Neutrophil (primary cell): ENCODE measurements around the gene RELT.
A peak's percentile ranks its signal among the peaks of the same experiment; 100 is the strongest.

ENCODE experiments used
- H3K27ac ChIP-seq: fragments of 200-600 bp; sonication (generic); 2 replicates; pipeline ENCODE4 v1.5.1; 2016; ENCODE audit warnings: mild to moderate bottlenecking, moderate library complexity
- H3K27me3 ChIP-seq: fragments of 200-600 bp; sonication (generic); 2 replicates; pipeline ENCODE4 v1.6.0; 2016; ENCODE audit warnings: mild to moderate bottlenecking
- H3K36me3 ChIP-seq: fragments of 200-600 bp; sonication (generic); 2 replicates; pipeline ENCODE4 v1.5.1; 2017
- H3K4me1 ChIP-seq, 2 experiments: fragments of 200-600 bp in 1 of 2; sonication (generic) in 1 of 2; 1 replicate in 1 of 2; 2 replicates in 1 of 2; pipeline versions ENCODE4 v1.5.1 to v1.6.1; 2013 to 2016; ENCODE audit warnings: low read depth in 1 of 2, low read length in 1 of 2, mild to moderate bottlenecking in 1 of 2, moderate library complexity in 1 of 2; ENCODE audit not compliant: control insufficient read depth in 1 of 2, insufficient read depth in 1 of 2
- H3K4me3 ChIP-seq, 2 experiments: fragments of 200-600 bp in 1 of 2; sonication (generic) in 1 of 2; 1 replicate in 1 of 2; 2 replicates in 1 of 2; pipeline ENCODE4 v1.5.1; 2013 to 2016; ENCODE audit warnings: low read depth in 1 of 2, low read length in 1 of 2, mild to moderate bottlenecking in 1 of 2, moderate library complexity in 1 of 2
- H3K9me3 ChIP-seq: fragments of 200-600 bp; sonication (generic); 2 replicates; pipeline ENCODE4 v1.5.1; 2016
- CTCF ChIP-seq: fragments of 200-600 bp; sonication (generic); IDR thresholded peaks from 2 replicates; pipeline ENCODE4 v1.5.1; 2016; ENCODE audit warnings: antibody characterized with exemption

RELT gene

GRCh38 chr11:73349633-73350032, 26.6 kb upstream of the RELT start:
- no peak overlapping the region for H3K27ac ChIP-seq
- H3K9me3 ChIP-seq: no peaks in the 10 kb centered on the region
- no peak for TF ChIP-seq CTCF
- H3K4me3 ChIP-seq: no peak overlapping the region
- peaks cover 0 to 9% of the 10 kb centered on the region in 2 experiments for H3K4me1 ChIP-seq
- no peaks in the 10 kb centered on the region for H3K27me3 ChIP-seq
- peaks cover 24% of the 10 kb centered on the region for H3K36me3 ChIP-seq

GRCh38 chr11:73350908-73351636, 25.1 kb upstream of the RELT start:
- peaks cover 30% of the 10 kb centered on the region for H3K36me3 ChIP-seq
- H3K27ac ChIP-seq: no peak overlapping the region
- no peaks in the 10 kb centered on the region for H3K27me3 ChIP-seq
- H3K4me3 ChIP-seq: no peak overlapping the region
- TF ChIP-seq CTCF: peak; percentile 97
- no peaks in the 10 kb centered on the region for H3K9me3 ChIP-seq
- peaks cover 0 to 9% of the 10 kb centered on the region in 2 experiments for H3K4me1 ChIP-seq

GRCh38 chr11:73353422-73353821, 22.8 kb upstream of the RELT start:
- TF ChIP-seq CTCF: no peak
- Histone ChIP-seq H3K4me1 (peaks cover 0 to 9% of the 10 kb centered on the region in 2 experiments), H3K9me3 (no peaks in the 10 kb centered on the region), H3K27me3 (no peaks in the 10 kb centered on the region), H3K36me3 (peaks cover 33% of the 10 kb centered on the region), H3K27ac (no peak overlapping the region), H3K4me3 (no peak overlapping the region)

GRCh38 chr11:73355109-73355508, 21.1 kb upstream of the RELT start:
- Histone ChIP-seq H3K4me3 (no peak overlapping the region), H3K9me3 (no peaks in the 10 kb centered on the region), H3K27me3 (no peaks in the 10 kb centered on the region), H3K27ac (no peak overlapping the region), H3K4me1 (peaks cover 0 to 9% of the 10 kb centered on the region in 2 experiments), H3K36me3 (peaks cover 47% of the 10 kb centered on the region)
- TF ChIP-seq CTCF: no peak

- TF ChIP-seq CTCF: no peak
- H3K9me3 ChIP-seq: no peaks in the 10 kb centered on the region
- peaks cover 65% of the 10 kb centered on the region for H3K36me3 ChIP-seq
- H3K4me3 ChIP-seq: no peak overlapping the region
- H3K27me3 ChIP-seq: no peaks in the 10 kb centered on the region
- no peak overlapping the region for H3K27ac ChIP-seq
- no peaks in the 10 kb centered on the region for H3K4me1 ChIP-seq
These were observed 19.0 kb upstream of the RELT start for GRCh38 chr11:73356979-73357860.
